SU-DHL-6 (cell line): ENCODE measurements around the gene CNRIP1.

ENCODE experiments used
- H2AFZ ChIP-seq: fragments of 200-600 bp; sonication (generic); 2 replicates; pipeline ENCODE4 v1.6.1; 2014; ENCODE audit warnings: low read depth, mild to moderate bottlenecking, moderate library complexity, mixed read lengths, antibody characterized with exemption, low read length; ENCODE audit not compliant: severe bottlenecking
- H3F3A ChIP-seq: fragments of 200-600 bp; shearing (Covaris generic); 2 replicates; pipeline ENCODE4 v1.6.0; 2016; ENCODE audit warnings: antibody characterized with exemption, mild to moderate bottlenecking; ENCODE audit not compliant: insufficient read depth
- H3K27ac ChIP-seq: fragments of 200-600 bp; sonication (generic); 2 replicates; pipeline ENCODE4 v1.5.1; 2016; ENCODE audit warnings: low read depth, mild to moderate bottlenecking, low read length, moderate library complexity, mixed read lengths
- H3K27me3 ChIP-seq: fragments of 200-600 bp; sonication (generic), shearing (Covaris generic); 2 replicates; pipeline ENCODE4 v1.6.0; 2014; ENCODE audit warnings: mild to moderate bottlenecking, low read length
- H3K36me3 ChIP-seq: fragments of 200-600 bp; sonication (generic); 2 replicates; pipeline ENCODE4 v1.6.1; 2014; ENCODE audit warnings: mild to moderate bottlenecking, low read length, mixed read lengths
- H3K4me2 ChIP-seq: fragments of 300-600, 200-600 bp; shearing (Covaris generic), sonication (generic); 2 replicates; pipeline ENCODE4 v1.6.0; 2014; ENCODE audit warnings: low read length, low read depth, mild to moderate bottlenecking; ENCODE audit not compliant: poor library complexity, severe bottlenecking
- H3K4me3 ChIP-seq: fragments of 200-600 bp; sonication (generic); 2 replicates; pipeline ENCODE4 v1.5.1; 2014; ENCODE audit warnings: antibody characterized with exemption, low read length, mild to moderate bottlenecking, mixed read lengths; ENCODE audit not compliant: insufficient read depth, poor library complexity, severe bottlenecking
- H3K79me2 ChIP-seq: fragments of 200-600 bp; sonication (generic); 2 replicates; pipeline ENCODE4 v1.6.1; 2014; ENCODE audit warnings: mild to moderate bottlenecking, low read length, moderate library complexity; ENCODE audit not compliant: insufficient read depth
- H3K9ac ChIP-seq: fragments of 200-600 bp; sonication (generic); 2 replicates; pipeline ENCODE4 v1.7.0; 2014; ENCODE audit warnings: mild to moderate bottlenecking, low read length
- H3K9me2 ChIP-seq: fragments of 200-600 bp; sonication (generic); replicated peaks from 2 replicates; pipeline ENCODE4 v1.6.1; 2014; ENCODE audit warnings: low read length; ENCODE audit not compliant: insufficient read depth
- H3K9me3 ChIP-seq: fragments of 200-600 bp; sonication (generic); 2 replicates; pipeline ENCODE4 v1.6.1; 2014; ENCODE audit warnings: low read length, mixed read lengths; ENCODE audit not compliant: insufficient read depth
- H4K20me1 ChIP-seq: fragments of 200-600 bp; sonication (generic); 2 replicates; pipeline ENCODE4 v1.6.1; 2014; ENCODE audit warnings: low read depth, mild to moderate bottlenecking, antibody characterized with exemption, low read length, moderate library complexity, mixed read lengths
- CTCF ChIP-seq: fragments of 200-600 bp; sonication (generic); IDR thresholded peaks from one replicate; pipeline ENCODE4 v1.5.1; 2017; ENCODE audit warnings: antibody characterized with exemption, mild to moderate bottlenecking, low read length, moderate library complexity; ENCODE audit not compliant: insufficient read depth, poor library complexity, severe bottlenecking
- EZH2phosphoT487 ChIP-seq: fragments of 200-600 bp; sonication (generic), shearing (Covaris generic); conservative IDR thresholded peaks from 2 replicates; pipeline ENCODE4 v1.6.1; 2018; ENCODE audit warnings: mild to moderate bottlenecking, antibody characterized with exemption, low read length, moderate library complexity, mixed read lengths

Gene CNRIP1

GRCh38 chr2:68302281-68302875, 17.4 kb downstream of the CNRIP1 start:
- no peaks in the 10 kb centered on the region for H3F3A ChIP-seq
- TF ChIP-seq EZH2phosphoT487 (no peak), CTCF (no peak)
- H3K4me2 ChIP-seq, result no peak overlapping the region
- no peak overlapping the region for H3K4me3 ChIP-seq
- no peak overlapping the region for H3K27ac ChIP-seq
- H3K9me2 ChIP-seq, result no peaks in the 10 kb centered on the region
- H3K27me3 ChIP-seq, result no peaks in the 10 kb centered on the region
- H3K79me2 ChIP-seq, result no peaks in the 10 kb centered on the region
- no peaks in the 10 kb centered on the region for H4K20me1 ChIP-seq
- H3K36me3 ChIP-seq, result no peaks in the 10 kb centered on the region
- no peaks in the 10 kb centered on the region for H3K9me3 ChIP-seq
- H2AFZ ChIP-seq, result no peak overlapping the region
- H3K9ac ChIP-seq, result no peak overlapping the region

GRCh38 chr2:68295516-68295915, 24.2 kb downstream of the CNRIP1 start:
- Histone ChIP-seq H4K20me1 (no peaks in the 10 kb centered on the region), H3K9me2 (no peaks in the 10 kb centered on the region), H3K36me3 (no peaks in the 10 kb centered on the region), H3K27me3 (no peaks in the 10 kb centered on the region), H3F3A (no peaks in the 10 kb centered on the region), H3K79me2 (no peaks in the 10 kb centered on the region), H2AFZ (no peak overlapping the region), H3K27ac (no peak overlapping the region), H3K4me2 (no peak overlapping the region), H3K9ac (no peak overlapping the region), H3K9me3 (no peaks in the 10 kb centered on the region), H3K4me3 (no peak overlapping the region)
- no peak for TF ChIP-seq CTCF
- no peak for TF ChIP-seq EZH2phosphoT487

GRCh38 chr2:68294913-68295312, 24.8 kb downstream of the CNRIP1 start:
- no peak for TF ChIP-seq EZH2phosphoT487
- no peak for TF ChIP-seq CTCF
- no peaks in the 10 kb centered on the region for H3K36me3 ChIP-seq
- H3K27ac ChIP-seq, result no peak overlapping the region
- no peaks in the 10 kb centered on the region for H3K27me3 ChIP-seq
- no peaks in the 10 kb centered on the region for H3F3A ChIP-seq
- no peaks in the 10 kb centered on the region for H4K20me1 ChIP-seq
- H3K4me3 ChIP-seq, result no peak overlapping the region
- H3K79me2 ChIP-seq, result no peaks in the 10 kb centered on the region
- no peak overlapping the region for H3K9ac ChIP-seq
- H2AFZ ChIP-seq, result no peak overlapping the region
- H3K9me3 ChIP-seq, result no peaks in the 10 kb centered on the region
- no peak overlapping the region for H3K4me2 ChIP-seq
- H3K9me2 ChIP-seq, result no peaks in the 10 kb centered on the region
